HG02759 (cell line): ENCODE measurements around the gene BEX2.
"Not testable (repeated sequence)": the region's sequence is repeated elsewhere in the genome, so short reads cannot be mapped to it uniquely, and the experiment has no call there.

Experiments used
- ATAC-seq: cut with Tn5 transposase; IDR thresholded peaks from one replicate; pipeline ENCODE4 v1.9.1; 2021; ENCODE audit warnings: mild to moderate bottlenecking, moderate library complexity; ENCODE audit not compliant: unreplicated experiment

Gene BEX2

DNA sequence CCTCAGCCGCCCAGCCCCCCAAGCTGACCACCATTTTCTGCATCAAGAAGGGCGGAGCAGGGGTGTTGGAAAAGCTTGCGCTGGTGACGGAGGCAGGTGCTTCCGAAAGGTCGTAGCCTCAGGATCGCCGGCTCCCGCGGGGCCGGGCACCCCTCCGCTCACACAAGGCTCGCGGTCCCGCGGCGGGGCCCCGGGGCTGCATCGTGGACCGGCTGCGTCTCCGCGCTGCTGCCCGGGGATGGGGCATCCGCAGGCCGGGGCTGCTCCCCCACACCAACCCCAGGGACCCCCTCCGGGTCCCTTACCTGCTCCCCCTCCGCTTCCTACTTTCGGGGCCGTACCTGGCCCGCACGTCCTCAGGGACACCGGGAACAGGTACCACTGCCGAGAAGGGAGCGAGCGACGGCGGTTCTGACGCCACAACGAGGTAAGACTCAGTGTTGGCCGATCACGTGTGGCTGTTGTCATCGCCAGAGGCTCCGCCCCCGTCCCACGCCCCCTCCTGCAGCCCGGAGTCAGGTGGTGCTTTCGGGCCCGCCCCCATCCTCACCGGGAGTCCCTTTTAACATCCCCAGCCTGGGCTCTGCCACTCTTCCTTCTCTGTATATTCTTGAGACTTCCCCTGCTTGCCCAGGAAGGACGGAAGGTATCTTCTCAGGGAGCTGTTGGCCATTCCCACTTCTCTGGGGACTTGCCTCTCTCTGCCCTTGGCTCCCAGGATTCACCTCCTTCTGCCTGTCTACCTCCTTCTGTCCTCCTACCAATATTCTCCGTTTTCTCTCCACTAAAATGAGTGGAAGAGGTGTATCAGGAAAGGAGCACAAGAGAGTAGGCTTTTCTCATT, at the start of gene BEX2:
BEX2 (minus strand) TSS at position 436 of the 844 bp plus-strand sequence. CDS start 1,014 bp downstream, outside the sequence.
- peak; percentile 98 for ATAC-seq

DNA sequence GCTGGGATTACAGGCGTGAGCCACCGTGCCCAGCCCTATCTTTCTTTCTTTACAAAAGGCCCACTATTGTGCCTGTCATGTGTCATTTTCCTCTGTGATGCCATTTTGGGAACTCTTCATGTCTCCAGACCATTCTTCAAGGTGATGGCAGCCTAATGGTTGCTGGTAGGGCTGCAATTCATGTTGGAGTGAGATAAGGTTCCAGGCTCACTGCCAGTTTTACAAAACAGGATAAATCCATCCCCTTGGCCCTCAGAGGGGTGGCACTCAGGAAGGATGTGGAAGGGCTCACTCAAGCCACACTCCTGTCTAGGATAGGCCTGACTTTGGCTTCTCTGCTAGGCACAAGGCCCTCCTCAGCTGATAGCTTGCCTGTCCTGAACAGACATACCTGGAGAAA, 49.3 kb upstream of the BEX2 start:
- ATAC-seq, result no peak

DNA sequence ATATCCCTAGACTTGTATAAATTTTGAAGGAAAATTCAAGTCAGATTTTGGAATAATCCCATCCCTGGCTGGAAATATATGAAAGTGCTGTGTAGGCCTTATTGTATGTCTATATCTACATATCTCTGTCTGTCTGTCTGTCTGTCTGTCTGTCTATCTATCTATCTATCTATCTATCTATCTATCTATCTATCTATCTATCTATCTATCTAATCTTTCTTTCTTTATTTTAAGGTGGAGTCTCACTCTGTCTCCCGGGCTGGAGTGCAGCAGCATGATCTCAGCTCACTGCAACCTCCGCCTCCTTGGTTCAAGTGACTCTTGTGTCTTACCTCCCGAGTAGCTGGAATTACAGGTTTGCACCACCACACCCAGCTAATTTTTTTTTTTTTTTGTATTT, 48.8 kb upstream of the BEX2 start:
- not testable (repeated sequence) for ATAC-seq

DNA sequence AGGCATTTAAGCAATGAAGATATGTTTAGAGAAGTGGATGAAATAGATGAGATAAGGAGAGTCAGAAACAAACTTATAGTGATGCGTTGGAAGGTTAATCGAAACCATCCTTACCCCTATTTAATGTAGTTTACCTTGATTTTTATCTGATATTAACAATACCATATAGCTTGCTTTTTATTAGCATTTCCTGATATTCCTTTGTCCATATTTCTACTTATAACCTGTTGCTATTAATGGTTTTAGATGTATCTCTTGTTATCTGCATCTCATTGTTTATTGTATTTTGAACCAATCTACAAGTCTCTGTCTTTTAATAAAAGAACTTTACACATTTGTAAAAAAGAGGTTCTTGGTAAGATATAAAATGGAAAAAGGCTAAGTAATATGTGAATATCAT, 47.1 kb upstream of the BEX2 start:
- ATAC-seq, result no peak

DNA sequence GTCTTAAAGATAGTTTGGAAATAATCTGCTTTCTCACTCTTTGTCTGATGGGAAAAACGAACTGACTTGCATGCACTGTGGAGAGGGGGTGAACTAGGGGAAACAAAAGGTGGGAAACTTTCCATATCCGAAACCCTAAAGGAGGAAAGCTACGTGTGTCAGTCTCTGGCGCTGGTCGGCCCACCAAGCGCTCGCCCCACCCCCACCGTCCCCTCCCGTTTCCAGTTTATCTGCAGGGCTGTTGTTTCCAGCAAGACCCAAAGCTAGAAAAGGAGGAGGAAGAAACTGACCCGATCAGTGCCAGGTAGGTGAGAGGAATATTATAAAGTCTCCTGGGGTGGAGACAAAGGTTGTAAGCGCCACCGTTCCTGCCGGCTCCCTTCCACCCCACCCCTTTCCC, 46.1 kb upstream of the BEX2 start:
- ATAC-seq, result no peak

DNA sequence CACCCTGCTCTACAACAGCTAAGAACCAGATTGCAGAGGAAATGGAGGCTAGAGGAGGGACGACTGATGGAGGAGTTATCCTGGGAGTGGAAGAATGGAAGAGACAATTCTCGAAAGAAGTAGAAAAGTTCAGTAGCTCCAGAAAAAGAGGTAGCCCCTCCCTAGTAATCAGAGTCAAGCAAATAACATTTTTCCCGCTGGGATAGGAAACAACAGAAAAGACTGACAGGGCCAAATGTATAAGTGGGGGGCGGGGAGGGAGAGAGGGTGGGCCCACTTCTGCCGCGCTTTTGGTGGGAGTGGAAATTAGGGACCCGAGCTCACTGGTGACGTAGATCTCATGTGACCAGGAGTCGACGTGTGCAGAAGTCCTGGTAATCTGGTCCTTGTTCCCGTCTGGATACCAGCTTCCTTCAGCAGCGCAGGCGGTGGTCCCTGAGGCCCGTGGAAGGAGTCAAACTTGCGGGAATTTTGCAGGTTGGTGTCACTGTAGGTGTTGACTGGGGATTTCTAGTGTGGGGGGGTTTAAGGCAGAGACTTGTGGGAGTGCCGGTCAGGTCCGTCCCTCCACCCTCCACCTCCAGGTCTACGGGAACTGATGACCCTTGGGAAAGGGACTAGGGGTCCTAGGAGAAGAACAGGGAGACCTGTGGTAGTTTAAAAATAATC, 45.5 kb upstream of the BEX2 start, which contains the start of gene TCEAL9:
TCEAL9 (plus strand) TSS at position 377 of the 669 bp plus-strand sequence. CDS start 1,179 bp downstream, outside the sequence.
- peak; percentile 45 for ATAC-seq

DNA sequence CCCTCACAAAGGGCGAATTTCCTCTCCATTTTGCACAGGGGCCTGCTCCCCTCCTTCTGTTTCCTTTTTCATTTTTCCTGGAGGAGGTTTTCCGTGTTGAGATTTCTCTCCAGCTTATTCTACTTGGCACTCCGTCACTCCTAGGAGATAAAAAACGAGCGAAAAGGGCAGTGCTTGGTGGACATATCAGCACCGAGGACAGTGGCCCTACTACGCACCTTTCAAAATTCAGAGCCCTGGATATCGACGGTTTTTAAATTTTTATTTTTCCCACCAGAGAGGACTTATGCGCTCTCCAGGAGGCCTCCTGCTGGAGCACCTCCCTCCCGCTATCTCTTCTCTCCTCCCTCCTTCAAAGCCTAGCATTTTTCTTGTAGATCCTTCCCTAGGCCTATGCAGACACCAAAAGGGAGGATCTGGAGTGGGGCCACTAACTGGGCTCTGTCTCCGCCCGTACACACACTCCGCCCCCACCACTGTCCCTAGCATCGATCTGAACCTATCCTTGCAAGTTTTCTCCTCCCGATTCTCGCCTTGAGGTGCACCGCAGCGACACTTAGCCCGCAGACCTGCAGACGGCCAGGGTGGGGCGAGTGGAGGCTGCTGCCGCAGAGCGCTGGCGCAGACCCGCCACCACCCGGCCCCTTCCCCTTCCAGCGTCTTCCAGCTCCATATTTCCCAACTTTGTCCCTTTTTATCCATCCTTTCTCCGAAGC, 37.0 kb upstream of the BEX2 start:
- ATAC-seq, result no peak

DNA sequence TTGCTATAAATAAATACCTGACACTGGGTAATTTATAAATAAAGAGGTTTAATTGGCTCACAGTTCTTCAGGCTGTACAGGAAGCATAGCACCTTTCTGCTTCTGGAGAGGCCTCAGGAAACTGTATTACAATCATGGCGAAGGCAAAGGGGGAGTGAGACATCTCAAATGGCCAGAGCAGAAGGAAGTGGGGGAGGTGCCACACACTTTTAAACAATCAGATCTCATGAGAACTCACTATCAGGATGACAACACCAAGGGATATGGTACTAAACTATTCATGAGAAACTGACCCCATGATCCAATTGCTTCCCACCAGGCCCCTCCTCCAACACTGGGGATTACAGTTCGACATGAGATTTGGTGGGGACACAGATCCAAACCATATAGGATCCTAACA, 33.8 kb upstream of the BEX2 start:
- no peak for ATAC-seq

DNA sequence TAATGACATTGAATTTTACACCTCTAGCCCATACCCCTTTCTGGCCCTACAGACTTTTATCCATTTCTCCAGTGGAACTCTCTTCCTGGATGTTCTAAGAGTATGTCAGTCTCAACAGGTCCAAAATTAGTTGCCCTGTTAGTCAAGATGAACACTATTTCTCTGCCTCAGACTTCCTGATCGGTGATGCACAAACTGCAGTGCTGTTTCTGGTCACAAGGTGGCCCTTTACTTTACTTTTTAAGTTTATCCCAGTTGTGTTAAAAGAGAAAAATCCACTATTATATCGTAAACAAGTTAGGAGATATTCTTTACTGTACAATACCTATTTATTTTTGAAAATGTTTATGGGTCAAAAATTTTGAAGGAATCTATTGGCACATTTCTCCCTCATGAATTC, 32.3 kb upstream of the BEX2 start:
- no peak for ATAC-seq

DNA sequence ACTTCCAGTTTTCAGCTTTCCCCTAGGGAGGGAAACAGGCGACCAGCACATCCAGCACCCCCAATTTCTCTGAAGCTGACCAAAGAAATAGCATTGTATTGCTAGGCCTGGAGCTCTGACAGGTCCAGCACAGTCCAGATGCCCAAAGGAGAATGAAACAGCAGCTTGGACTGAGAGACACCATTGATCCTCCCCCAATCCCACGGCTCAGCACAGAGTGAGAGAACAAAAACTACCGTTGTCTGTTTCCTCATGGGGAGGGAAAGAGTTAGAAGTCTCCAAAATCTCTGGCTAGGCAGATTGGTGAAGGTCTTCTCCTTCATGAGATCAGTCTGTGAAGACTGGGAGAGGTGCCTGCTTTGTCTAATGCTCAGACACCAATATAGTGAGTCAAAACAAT, 27.9 kb upstream of the BEX2 start:
- no peak for ATAC-seq

DNA sequence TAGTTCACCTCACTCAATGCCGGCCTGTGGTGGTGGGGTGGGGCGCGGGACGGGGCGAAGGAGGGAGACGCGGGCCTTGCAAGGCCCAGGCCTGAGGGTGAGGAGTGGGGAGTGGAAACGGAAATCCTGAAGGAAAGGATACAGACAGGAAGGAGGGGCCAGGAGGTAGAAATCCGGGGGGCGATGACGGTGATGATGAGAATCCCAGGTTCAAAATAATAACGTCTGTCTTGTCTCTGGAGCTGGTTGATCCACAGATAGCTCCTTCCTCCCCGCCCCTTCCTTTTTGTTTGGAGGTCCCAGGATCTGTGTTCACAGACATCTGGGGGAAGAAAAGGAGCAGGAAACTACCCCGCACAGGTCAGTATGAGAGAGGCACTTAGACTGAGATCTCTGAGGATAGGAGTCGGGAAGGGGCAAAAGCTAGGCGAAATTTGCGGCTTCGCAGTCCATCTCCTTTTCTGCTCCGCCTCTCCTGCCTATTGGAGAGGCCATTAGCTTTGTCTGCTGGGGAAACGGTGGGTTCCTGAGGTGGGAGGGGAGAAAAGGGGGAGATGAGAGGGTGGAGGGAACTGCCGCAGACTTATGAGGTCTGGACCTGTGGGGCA, 20.0 kb upstream of the BEX2 start:
- no peak for ATAC-seq

DNA sequence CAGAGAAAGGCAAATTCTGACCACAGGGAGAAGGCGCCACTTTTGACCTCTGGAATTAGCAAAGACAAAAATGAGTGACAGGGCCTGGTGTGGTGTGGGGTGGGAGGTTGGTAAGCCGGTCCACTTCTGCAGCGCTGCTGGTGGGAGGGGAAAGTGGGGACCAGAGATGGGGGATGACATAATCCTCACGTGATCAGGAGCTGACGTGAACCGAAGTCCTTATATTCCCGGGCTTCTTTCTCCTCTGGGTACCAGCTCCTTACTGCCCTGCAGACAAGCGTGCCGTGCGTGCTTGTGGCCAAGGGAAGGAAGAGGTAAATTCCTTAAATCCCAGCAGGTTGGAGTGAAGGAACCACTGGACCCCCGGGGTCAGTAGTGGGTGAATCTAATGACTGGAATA, 19.2 kb upstream of the BEX2 start, which contains the start of gene TCEAL7:
TCEAL7 (plus strand) TSS at position 249 of the 400 bp plus-strand sequence. CDS start 1,165 bp downstream, outside the sequence.
- no peak for ATAC-seq

DNA sequence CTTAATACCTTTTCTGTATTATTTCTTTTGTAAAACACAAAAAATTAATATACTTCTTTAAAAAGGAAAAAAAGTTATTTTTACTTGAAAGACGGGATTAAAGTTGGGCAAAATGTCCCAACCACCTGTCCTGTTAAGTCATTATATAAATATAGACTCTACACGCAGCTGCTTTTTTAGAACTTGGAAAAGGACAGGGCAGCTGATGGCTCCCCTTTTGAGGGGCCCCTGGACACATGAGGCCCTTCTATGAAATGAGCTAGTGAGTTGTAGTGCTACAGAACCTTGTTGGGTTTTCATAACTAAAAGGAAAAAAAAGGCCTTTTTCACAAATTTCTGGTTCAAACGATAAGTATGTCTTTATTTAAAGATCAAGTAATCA, 600 bp upstream of the BEX2 start:
- no peak for ATAC-seq

DNA sequence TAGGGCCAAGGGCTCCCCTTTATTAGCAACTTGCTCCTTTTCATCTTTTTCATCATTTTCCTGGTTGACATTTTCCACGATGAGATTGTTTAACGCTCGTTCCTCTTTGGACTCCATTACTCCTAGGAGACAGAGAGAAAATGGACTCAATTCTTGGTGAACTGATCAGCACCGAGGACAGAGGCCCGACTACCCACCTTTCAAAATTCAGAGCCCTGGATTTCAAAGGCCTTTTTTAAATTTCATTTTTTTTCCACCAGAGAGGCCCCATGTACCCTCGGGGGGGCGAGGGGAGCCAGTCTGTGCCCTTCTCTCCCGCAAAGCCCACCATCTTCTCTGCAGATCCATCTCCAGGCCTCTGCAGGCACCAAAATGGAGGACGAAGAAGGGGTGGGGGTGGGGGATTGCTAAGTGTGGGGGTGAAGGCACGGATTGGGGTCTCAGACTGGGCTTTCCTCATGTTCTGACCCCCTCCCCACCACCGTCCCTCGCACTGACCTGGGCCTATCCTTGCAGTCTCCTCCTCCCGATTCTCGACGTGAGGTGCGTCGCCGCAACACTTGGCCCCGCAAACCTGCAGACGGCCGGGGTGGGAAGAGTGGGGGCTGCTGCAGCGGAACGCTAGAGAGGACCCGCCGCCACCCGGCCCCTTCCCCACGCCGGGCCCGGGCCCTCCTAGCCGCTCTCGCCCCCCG, 783 bp downstream of the BEX2 start:
- ATAC-seq, result no peak

DNA sequence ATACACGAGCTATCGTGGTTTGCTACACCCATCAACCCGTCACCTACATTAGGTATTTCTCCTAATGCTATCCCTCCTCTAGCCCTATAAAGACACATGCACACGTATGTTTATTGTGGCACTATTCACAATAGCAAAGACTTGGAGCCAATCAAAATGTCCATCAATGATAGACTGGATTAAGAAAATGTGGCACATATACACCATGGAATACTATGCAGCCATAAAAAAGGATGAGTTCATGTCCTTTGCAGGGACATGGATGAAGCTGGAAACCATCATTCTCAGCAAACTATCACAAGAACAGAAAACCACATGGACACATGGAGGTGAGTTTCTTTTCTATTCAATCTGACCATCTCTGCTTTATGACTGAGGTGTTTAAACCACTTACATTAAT, 5.1 kb downstream of the BEX2 start:
- ATAC-seq, result not testable (repeated sequence)

DNA sequence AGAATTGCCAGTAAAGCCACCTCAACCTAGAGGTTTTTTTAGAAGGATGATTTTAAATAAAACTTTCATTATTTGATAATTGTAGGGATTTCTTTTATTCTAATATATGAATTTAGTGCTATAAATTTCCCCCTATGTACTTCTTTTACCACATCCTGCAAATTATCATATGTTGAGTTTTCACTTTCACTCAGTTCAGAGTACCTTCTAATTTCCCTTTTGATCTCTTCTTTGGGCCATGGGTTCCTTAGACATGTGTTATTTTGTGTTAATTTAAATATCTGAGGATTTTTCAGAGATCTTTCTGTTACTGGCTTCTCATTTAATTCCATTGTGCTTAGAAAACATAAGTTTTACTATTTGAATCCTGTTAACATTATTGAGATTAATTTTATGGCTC, 6.1 kb downstream of the BEX2 start:
- ATAC-seq, result no peak

DNA sequence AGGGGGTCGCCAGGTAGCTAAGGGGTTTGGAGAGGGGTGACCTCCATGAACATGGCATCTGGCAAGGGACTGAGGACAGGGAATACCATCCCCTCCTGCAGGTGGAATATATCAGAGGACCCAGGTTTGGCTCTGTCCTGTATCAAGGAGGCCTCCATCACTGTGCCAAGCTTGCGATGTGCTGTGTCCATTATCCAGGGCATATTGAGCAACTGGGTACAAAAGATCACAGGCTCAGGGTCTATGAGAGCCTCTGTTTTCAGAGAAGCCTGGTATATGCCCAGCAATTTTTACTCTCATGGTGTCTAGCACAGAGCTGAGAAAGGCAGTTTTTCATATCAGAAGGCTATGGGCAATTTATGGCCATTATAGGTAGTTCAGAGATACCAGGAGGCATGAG, 17.7 kb downstream of the BEX2 start:
- no peak for ATAC-seq

DNA sequence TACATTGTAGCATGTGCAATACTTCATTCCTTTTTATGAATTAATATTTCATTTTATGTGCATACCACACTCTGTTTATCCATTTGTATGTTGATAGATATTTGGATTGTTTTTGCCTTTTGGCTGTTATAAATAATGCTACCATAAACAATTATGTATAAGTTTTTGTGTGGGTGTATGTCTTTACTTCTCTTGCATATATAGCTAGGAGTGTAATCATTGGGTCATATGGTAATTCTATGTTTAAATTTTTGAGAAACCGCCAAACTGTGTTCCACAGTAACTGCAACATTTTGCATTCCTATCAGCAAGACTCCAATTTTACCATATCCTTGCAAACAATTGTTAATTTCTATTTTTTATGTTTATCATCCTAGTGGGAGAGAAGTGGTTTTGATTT, 31.2 kb downstream of the BEX2 start:
- no peak for ATAC-seq

DNA sequence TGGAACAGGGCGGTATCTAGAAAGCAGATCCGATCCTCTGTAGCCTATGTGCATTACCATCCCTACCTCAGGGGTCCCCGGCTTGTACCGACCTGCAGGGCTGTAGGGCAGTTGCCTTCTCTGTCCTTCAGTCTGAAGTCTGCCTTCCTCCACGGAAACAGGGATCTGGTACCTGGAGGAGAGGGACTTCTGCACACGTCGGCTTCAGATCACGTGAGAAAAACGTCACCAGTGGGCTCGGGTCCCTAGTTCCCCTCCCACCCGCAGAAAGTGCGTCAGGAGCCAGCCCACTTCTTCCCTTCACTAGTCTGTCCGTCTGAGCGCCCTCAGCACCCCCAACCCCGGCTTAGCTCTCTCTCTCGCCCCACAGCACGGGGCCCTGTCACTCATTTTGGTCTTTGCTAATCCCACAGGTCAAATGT, 34.2 kb downstream of the BEX2 start, which contains the start of gene TCEAL5:
TCEAL5 (minus strand) TSS at position 170 of the 422 bp plus-strand sequence. CDS start 2,187 bp downstream, outside the sequence.
- ATAC-seq, result no peak

DNA sequence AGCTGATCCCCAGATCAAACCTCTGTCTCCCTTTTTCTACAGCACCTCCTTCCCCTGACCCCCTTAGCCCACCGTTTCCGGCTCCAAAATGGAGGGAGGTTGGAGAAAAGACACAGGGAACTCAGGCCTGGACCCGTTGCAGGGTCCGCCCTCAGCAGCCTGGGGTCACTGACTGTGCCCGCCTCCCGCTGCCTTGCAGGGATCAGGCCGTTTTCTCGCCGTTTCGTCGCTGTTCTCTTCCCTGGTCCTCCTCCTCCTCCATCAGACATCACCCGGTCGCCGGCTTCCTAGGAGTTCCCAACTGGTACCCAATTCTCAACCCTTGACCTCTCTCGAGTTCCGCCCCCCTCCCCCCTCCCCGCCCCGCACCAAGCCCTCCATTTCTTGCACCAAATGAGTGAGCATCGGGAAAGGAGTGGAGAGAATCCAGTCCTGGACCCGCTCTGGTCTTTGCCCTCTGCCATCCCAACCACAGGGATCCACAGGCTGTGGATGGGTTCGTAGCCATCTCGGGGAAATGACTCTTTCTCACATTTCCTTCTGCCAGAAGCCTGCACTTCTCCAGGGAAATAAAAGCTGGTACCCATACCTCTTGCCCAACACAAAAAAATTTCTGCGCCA, 34.7 kb downstream of the BEX2 start:
- no peak for ATAC-seq
